Measurements from ENCODE around the gene CGAS.

DNA sequence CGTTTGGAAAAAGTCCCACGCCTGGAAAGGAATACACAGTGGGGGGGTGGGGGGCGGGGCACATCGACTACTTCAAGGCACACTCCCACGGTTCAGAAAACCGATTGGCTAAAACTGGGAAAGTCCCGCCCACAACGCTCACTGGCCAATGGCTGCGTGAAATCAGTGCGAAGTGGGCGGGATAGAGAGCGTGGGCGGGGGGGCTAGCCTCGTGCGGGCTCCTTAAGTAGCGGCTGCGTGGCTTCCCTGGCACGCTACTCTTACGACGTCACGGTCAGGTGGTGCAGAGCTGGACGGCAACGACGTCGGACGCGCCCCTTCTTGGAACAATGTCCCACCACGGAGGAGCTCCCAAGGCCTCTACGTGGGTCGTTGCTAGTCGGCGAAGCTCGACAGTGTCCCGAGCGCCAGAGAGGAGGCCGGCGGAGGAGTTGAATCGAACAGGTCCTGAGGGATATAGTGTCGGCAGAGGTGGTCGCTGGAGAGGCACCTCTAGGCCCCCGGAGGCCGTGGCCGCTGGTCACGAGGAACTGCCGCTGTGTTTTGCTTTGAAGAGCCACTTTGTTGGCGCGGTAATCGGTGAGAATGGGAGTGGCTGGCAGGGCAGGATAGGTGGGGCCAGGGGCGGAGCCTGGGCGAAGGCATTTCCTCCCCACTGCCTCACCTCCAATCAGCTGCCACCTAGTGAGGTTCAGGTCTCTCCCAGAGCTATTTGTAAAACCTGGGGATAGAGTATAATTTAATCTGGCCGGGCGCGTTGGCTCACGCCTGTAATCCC lies 57.3 kb downstream of the CGAS start, which contains the start of gene DDX43:
- TF ChIP-seq SUZ12 (IDR thresholded peaks at IDR 0.05; ENCODE audit: extremely low read depth, insufficient read depth, insufficient read length) (no peak), YY1 (IDR thresholded peaks at IDR 0.05; ENCODE audit: insufficient read depth, insufficient read length) (no peak), ZNF274 (IDR thresholded peaks at IDR 0.05; ENCODE audit: low read depth, low read length) (no peak)
